Spleen (tissue), 7 donors: ENCODE data around the gene PGBD5.

Source experiments
- CTCF ChIP-seq, 11 experiments: fragments of 200-600 bp in 7 of 11; fragments of 450-650 bp in 4 of 11; sonication (generic) in 4 of 11; IDR thresholded peaks in 8 of 11; conservative IDR thresholded peaks in 3 of 11; 1 replicate in 7 of 11; 2 replicates in 4 of 11; pipeline versions ENCODE4 v1.4.0 to v1.8.0; 2016 to 2021; ENCODE audit warnings: antibody characterized with exemption in 11 of 11, inconsistent platforms in 4 of 11, mild to moderate bottlenecking in 1 of 11
- POLR2A ChIP-seq, 3 donors: fragments of 450-650 bp; IDR thresholded peaks; one replicate each; pipeline ENCODE4 v1.5.1; 2017; ENCODE audit warnings: antibody characterized with exemption in 3 of 3, mild to moderate bottlenecking in 1 of 3
- donor health status: DM: no; HTN: no; CAD: no; lungs with moderate emphysema.
- donor health status: DM: no; HTN: no; CAD: no.
- donor health status: DM: no; HTN: no; CAD: no.

GRCh38 chr1:230441183-230442029, 15.3 kb upstream of the PGBD5 start:
- TF ChIP-seq POLR2A (IDR thresholded peaks at IDR 0.05): no peak
- TF ChIP-seq CTCF (IDR thresholded peaks at IDR 0.05 in 8 of 11, conservative IDR thresholded peaks at IDR 0.05 in 3 of 11): no peak
